CD14-positive monocyte (primary cell): ENCODE measurements around the gene ETDC. TPM values are rescaled to one million over a fixed set of nuclear protein-coding genes. Genes with fewer than 3 reads are reported as not detected.
"Not testable (repeated sequence)": the region's sequence is repeated elsewhere in the genome, so short reads cannot be mapped to it uniquely, and the experiment has no call there.

Experiments
- DNase-seq, 3 donors: peaks; one replicate each; pipeline ENCODE4 v3.0.0-alpha.2; 2011 to 2022
- H2AFZ ChIP-seq: 2 replicates; pipeline ENCODE4 v1.6.0; 2012; ENCODE audit warnings: mild to moderate bottlenecking, low read depth, low read length, inconsistent platforms; ENCODE audit not compliant: insufficient read depth, poor library complexity, severe bottlenecking
- H3K27ac ChIP-seq, 2 donors: 1 replicate in 1 of 2; 2 replicates in 1 of 2; pipeline ENCODE4 v1.5.1; 2012 to 2013; ENCODE audit warnings: low read length in 2 of 2, control low read depth in 1 of 2, inconsistent platforms in 1 of 2, low read depth in 1 of 2, mild to moderate bottlenecking in 1 of 2
- H3K27me3 ChIP-seq, 2 donors: one replicate each; pipeline versions ENCODE4 v1.6.0 to v1.6.1; 2011 to 2013; ENCODE audit warnings: low read length in 2 of 2; ENCODE audit not compliant: control insufficient read depth in 2 of 2, insufficient read depth in 2 of 2
- H3K36me3 ChIP-seq, 2 donors: replicated peaks in 1 of 2; 1 replicate in 1 of 2; 2 replicates in 1 of 2; pipeline versions ENCODE4 v1.5.1 to v1.6.1; 2012 to 2013; ENCODE audit warnings: low read length in 2 of 2, control low read depth in 1 of 2, inconsistent platforms in 1 of 2, mild to moderate bottlenecking in 1 of 2; ENCODE audit not compliant: insufficient read depth in 2 of 2, control insufficient read depth in 1 of 2
- H3K4me1 ChIP-seq, 2 donors: 1 replicate in 1 of 2; 2 replicates in 1 of 2; pipeline versions ENCODE4 v1.5.1 to v1.6.1; 2012 to 2013; ENCODE audit warnings: low read length in 2 of 2, control low read depth in 1 of 2, inconsistent platforms in 1 of 2, mild to moderate bottlenecking in 1 of 2, moderate library complexity in 1 of 2; ENCODE audit not compliant: insufficient read depth in 2 of 2, control insufficient read depth in 1 of 2
- H3K4me2 ChIP-seq: replicated peaks from 2 replicates; pipeline ENCODE3; 2012; ENCODE audit warnings: low read length, moderate library complexity, mild to moderate bottlenecking; ENCODE audit not compliant: poor library complexity, severe bottlenecking; ENCODE audit errors: extremely low read depth
- H3K4me3 ChIP-seq, 3 experiments: fragments of 200-600 bp in 1 of 3; sonication (generic) in 1 of 3; replicated peaks in 1 of 3; 1 replicate in 2 of 3; 2 replicates in 1 of 3; pipeline ENCODE4 v1.5.1; 2011 to 2013; ENCODE audit warnings: low read length in 3 of 3, mild to moderate bottlenecking in 3 of 3, control low read depth in 2 of 3, low read depth in 2 of 3, inconsistent platforms in 1 of 3, moderate library complexity in 1 of 3
- H3K79me2 ChIP-seq: 2 replicates; pipeline ENCODE4 v1.6.0; 2012; ENCODE audit warnings: mild to moderate bottlenecking, control low read depth, inconsistent platforms, low read length, moderate library complexity; ENCODE audit not compliant: insufficient read depth
- H3K9ac ChIP-seq: 2 replicates; pipeline ENCODE4 v1.6.0; 2017; ENCODE audit warnings: low read length, mild to moderate bottlenecking; ENCODE audit not compliant: insufficient read depth, poor library complexity, severe bottlenecking
- H3K9me3 ChIP-seq, 2 donors: replicated peaks in 1 of 2; 1 replicate in 1 of 2; 2 replicates in 1 of 2; pipeline versions ENCODE4 v1.5.1 to v1.6.1; 2012 to 2013; ENCODE audit warnings: low read length in 2 of 2, control low read depth in 1 of 2; ENCODE audit not compliant: control insufficient read depth in 1 of 2, insufficient read depth in 1 of 2
- H4K20me1 ChIP-seq: 2 replicates; pipeline ENCODE4 v1.6.0; 2012; ENCODE audit warnings: mild to moderate bottlenecking, low read length, control low read depth, moderate library complexity; ENCODE audit not compliant: insufficient read depth
- H3K27ac Mint-ChIP-seq, 7 donors: one replicate each; pipeline ENCODE4 v1.8.0; 2020; ENCODE audit warnings: mild to moderate bottlenecking in 7 of 7, mixed read lengths in 7 of 7, moderate library complexity in 6 of 7, inconsistent platforms in 2 of 7
- H3K27me3 Mint-ChIP-seq, 3 donors: one replicate each; pipeline ENCODE4 v1.8.0; 2021 to 2022; ENCODE audit warnings: low read depth in 3 of 3, mild to moderate bottlenecking in 3 of 3, mixed read lengths in 3 of 3, moderate library complexity in 3 of 3, inconsistent platforms in 1 of 3
- H3K36me3 Mint-ChIP-seq, 2 donors: one replicate each; pipeline ENCODE4 v1.8.0; 2020; ENCODE audit warnings: mixed read lengths in 2 of 2, inconsistent platforms in 1 of 2, mild to moderate bottlenecking in 1 of 2
- H3K4me1 Mint-ChIP-seq: one replicate; pipeline ENCODE4 v1.8.0; 2020; ENCODE audit warnings: mild to moderate bottlenecking, mixed read lengths
- H3K4me3 Mint-ChIP-seq, 2 donors: one replicate each; pipeline ENCODE4 v1.8.0; 2020; ENCODE audit warnings: mild to moderate bottlenecking in 2 of 2, mixed read lengths in 2 of 2, moderate library complexity in 1 of 2
- H3K9me3 Mint-ChIP-seq, 7 donors: one replicate each; pipeline ENCODE4 v1.8.0; 2020 to 2022; ENCODE audit warnings: mixed read lengths in 7 of 7, mild to moderate bottlenecking in 6 of 7, moderate library complexity in 6 of 7, inconsistent platforms in 2 of 7
- CTCF ChIP-seq: fragments of 200-600 bp; IDR thresholded peaks from one replicate; pipeline ENCODE4 v1.8.0; 2022; ENCODE audit warnings: antibody characterized with exemption, mild to moderate bottlenecking
- WGBS: methylation state at CpG from one replicate; pipeline ENCODE4 v1.1.5; 2013; ENCODE audit warnings: missing lambda C conversion rate; ENCODE audit not compliant: insufficient coverage; 5-methylcytosine and 5-hydroxymethylcytosine counted together
- intact Hi-C, 2 donors: fragments of 100-400 bp; cut with micrococcal nuclease; formaldehyde crosslinking; loops; one replicate each; pipeline versions ENCODE4 v1.15.0 to v1.15.1; 2023
- polyA minus RNA-seq: library from RNA; depleted of rRNA, polyadenylated mRNA; stranded (reverse); fragments of >200 nt; gene quantifications from 2 replicates; pipeline ENCODE4 v1.2.3, GENCODE V29; 2012
- polyA plus RNA-seq, 3 donors: library from polyadenylated mRNA; depleted of rRNA in 1 of 3; unstranded in 2 of 3; stranded (reverse) in 1 of 3; fragments of 300-500 nt in 2 of 3; fragments of >200 nt in 1 of 3; fragmentation: Illumina TruSeq in 2 of 3; gene quantifications; 1 replicate in 2 of 3; 2 replicates in 1 of 3; pipeline ENCODE4 v1.2.3, GENCODE V29; 2012 to 2021
- total RNA-seq, 12 experiments: library from RNA in 1 of 12; stranded (reverse) in 1 of 12; fragments of 120-200 nt in 1 of 12; gene quantifications; one replicate each; pipeline ENCODE4 v1.2.4 and lab custom pipeline; 2013 to 2026; ENCODE audit warnings: mixed read lengths in 6 of 12, inconsistent platforms in 1 of 12

Gene ETDC
- not detected for total RNA-seq (2013)
- not detected for polyA plus RNA-seq
- not detected in 2 replicates for polyA minus RNA-seq
- 0 to 0.15 (median 0) reads per million in 11 experiments for total RNA-seq (lab: John Stamatoyannopoulos, UW)

- Histone ChIP-seq H3K9ac (no peak within 1 kb of the TSS), H3K79me2 (no peaks in the 10 kb centered on the region), H3K4me1 (peaks cover 0 to 3% of the 10 kb centered on the region in 2 donors), H3K27me3 (no peaks in the 10 kb centered on the region), H3K36me3 (no peaks in the 10 kb centered on the region), H3K27ac (no peak within 1 kb of the TSS), H2AFZ (no peak within 1 kb of the TSS), H3K4me3 (no peak within 1 kb of the TSS), H3K9me3 (no peaks in the 10 kb centered on the region), H4K20me1 (no peaks in the 10 kb centered on the region), H3K4me2 (no peak within 1 kb of the TSS)
- H3K36me3 Mint-ChIP-seq = no peaks in the 10 kb centered on the region
- no peak within 1 kb of the TSS for H3K4me3 Mint-ChIP-seq
- TF ChIP-seq CTCF = no peak
- intact Hi-C loops = no loop called here
- peaks cover 0 to 4% (median 0%) of the 10 kb centered on the region in 7 donors for H3K9me3 Mint-ChIP-seq
- no peak within 1 kb of the TSS for H3K27ac Mint-ChIP-seq
- no CpG with 5 or more reads among the region's 1 CpG for WGBS
- H3K27me3 Mint-ChIP-seq = no peaks in the 10 kb centered on the region
- H3K4me1 Mint-ChIP-seq = peaks cover 15% of the 10 kb centered on the region
- no peak for DNase-seq
Observed at GRCh38 chrX:135309430-135309923, at the start of gene ETDC. TSS of gene ETDC (plus strand) at chrX:135309480. CDS start at chrX:135309480, 0 bp downstream.

- H3K4me1 ChIP-seq, H3K9me3 ChIP-seq, H2AFZ ChIP-seq, H3K27me3 Mint-ChIP-seq, H3K79me2 ChIP-seq, H3K4me3 Mint-ChIP-seq, H3K4me2 ChIP-seq, DNase-seq, H3K27ac ChIP-seq, H3K4me1 Mint-ChIP-seq, H3K4me3 ChIP-seq, H3K36me3 ChIP-seq, H3K9ac ChIP-seq, H3K27me3 ChIP-seq, intact Hi-C loops, H3K36me3 Mint-ChIP-seq, H4K20me1 ChIP-seq, H3K27ac Mint-ChIP-seq: not testable (repeated sequence)
- WGBS = no CpG with 5 or more reads among the region's 2 CpGs
- H3K9me3 Mint-ChIP-seq = peaks cover 7 to 26% (median 13%) of the 10 kb centered on the region in 7 donors
Observed at GRCh38 chrX:135260976-135261375, 48.3 kb upstream of the ETDC start.

DNA sequence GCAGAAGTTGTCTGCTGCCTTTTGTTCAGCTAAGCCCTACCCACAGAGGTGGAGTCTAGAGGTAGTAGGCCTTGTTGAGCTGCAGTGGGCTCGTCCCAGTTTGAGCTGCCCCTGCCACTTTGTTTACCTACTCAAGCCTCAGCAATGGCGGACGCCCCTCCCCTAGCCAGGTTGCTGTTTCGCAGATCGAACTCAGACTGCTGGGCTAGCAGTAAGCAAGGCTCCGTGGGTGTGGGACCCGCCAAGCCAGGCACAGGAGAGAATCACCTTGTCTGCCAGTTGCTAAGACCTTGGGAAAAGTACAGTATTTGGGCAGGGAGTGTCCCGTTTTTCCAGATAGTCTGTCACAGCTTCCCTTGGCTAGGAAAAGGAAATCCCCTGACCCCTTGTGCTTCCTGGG lies 45.9 kb upstream of the ETDC start:
- H3K4me3 Mint-ChIP-seq, H3K4me3 ChIP-seq, H3K4me1 Mint-ChIP-seq, H3K9ac ChIP-seq, H3K27ac ChIP-seq, H3K4me1 ChIP-seq, H3K4me2 ChIP-seq, H2AFZ ChIP-seq, H4K20me1 ChIP-seq, intact Hi-C loops, H3K27me3 ChIP-seq, H3K79me2 ChIP-seq, H3K27ac Mint-ChIP-seq, H3K36me3 ChIP-seq, DNase-seq, H3K27me3 Mint-ChIP-seq, H3K9me3 ChIP-seq, H3K36me3 Mint-ChIP-seq: not testable (repeated sequence)
- WGBS = 100% methylated on average over 1 of the region's 8 CpGs
- H3K9me3 Mint-ChIP-seq = peaks cover 9 to 24% (median 12%) of the 10 kb centered on the region in 7 donors
